ENCODE measurements around the gene KCTD13. TPM values are rescaled to one million over a fixed set of nuclear protein-coding genes. Genes with fewer than 3 reads are reported as not detected.

Gene KCTD13
- total and polyA plus RNA-seq, 4 donors, result 2.7 to 13.1 (median 3.7) TPM

DNA sequence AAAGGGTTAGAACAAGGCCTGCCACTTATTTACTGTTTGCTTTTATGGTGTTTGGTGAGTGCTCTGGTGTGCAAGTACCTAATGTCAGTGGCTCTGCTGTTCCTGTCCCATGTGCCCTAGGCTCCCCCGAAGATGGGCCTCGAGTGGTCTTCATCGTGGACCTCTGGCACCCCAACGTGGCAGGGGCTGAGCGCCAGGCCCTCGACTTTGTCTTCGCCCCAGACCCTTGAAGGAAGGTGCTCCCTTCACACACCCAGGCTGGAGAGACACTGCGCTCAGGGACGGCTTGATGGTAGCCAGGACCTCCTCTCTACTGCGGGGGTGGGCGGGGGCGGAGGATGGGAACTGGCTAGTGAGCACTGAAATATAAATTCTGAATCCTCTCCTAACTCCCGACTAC lies 20.4 kb downstream of the KCTD13 start:
- TF ChIP-seq FOXA2 (IDR thresholded peaks at IDR 0.05) (no peak), HNF4A (conservative IDR thresholded peaks at IDR 0.05) (no peak), RXRA (IDR thresholded peaks at IDR 0.05) (no peak), HNF4G (IDR thresholded peaks at IDR 0.05) (no peak), NR2F2 (IDR thresholded peaks at IDR 0.05) (no peak)
- TF ChIP-seq, protein P1, sequence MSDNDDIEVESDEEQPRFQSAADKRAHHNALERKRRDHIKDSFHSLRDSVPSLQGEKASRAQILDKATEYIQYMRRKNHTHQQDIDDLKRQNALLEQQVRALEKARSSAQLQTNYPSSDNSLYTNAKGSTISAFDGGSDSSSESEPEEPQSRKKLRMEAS (IDR thresholded peaks at IDR 0.05), result no peak
- TF ChIP-seq, protein P2, sequence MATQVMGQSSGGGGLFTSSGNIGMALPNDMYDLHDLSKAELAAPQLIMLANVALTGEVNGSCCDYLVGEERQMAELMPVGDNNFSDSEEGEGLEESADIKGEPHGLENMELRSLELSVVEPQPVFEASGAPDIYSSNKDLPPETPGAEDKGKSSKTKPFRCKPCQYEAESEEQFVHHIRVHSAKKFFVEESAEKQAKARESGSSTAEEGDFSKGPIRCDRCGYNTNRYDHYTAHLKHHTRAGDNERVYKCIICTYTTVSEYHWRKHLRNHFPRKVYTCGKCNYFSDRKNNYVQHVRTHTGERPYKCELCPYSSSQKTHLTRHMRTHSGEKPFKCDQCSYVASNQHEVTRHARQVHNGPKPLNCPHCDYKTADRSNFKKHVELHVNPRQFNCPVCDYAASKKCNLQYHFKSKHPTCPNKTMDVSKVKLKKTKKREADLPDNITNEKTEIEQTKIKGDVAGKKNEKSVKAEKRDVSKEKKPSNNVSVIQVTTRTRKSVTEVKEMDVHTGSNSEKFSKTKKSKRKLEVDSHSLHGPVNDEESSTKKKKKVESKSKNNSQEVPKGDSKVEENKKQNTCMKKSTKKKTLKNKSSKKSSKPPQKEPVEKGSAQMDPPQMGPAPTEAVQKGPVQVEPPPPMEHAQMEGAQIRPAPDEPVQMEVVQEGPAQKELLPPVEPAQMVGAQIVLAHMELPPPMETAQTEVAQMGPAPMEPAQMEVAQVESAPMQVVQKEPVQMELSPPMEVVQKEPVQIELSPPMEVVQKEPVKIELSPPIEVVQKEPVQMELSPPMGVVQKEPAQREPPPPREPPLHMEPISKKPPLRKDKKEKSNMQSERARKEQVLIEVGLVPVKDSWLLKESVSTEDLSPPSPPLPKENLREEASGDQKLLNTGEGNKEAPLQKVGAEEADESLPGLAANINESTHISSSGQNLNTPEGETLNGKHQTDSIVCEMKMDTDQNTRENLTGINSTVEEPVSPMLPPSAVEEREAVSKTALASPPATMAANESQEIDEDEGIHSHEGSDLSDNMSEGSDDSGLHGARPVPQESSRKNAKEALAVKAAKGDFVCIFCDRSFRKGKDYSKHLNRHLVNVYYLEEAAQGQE (IDR thresholded peaks at IDR 0.05), result no peak

GRCh38 chr16:29904947-29905346 lies 21.1 kb downstream of the KCTD13 start:
- no peak for DNase-seq (ENCODE audit: low spot score)
- no peak overlapping the region for H3K9ac ChIP-seq (ENCODE audit: low read depth in 1 of 2, low read length in 2 of 2)
- H3K9me3 ChIP-seq (ENCODE audit: control insufficient read depth in 4 of 4, low read length in 3 of 4), result no peaks in the 10 kb centered on the region
- no peak overlapping the region for H3K27ac ChIP-seq (ENCODE audit: low read depth in 1 of 2, low read length in 2 of 2)
- TF ChIP-seq RXRA (IDR thresholded peaks at IDR 0.05) (no peak), HNF4A (conservative IDR thresholded peaks at IDR 0.05) (no peak), GABPA (IDR thresholded peaks at IDR 0.05 in 1 of 2, conservative IDR thresholded peaks at IDR 0.05 in 1 of 2) (no peak), FOXA1 (IDR thresholded peaks at IDR 0.05) (no peak), SP1 (IDR thresholded peaks at IDR 0.05) (no peak), TAF1 (conservative IDR thresholded peaks at IDR 0.05) (no peak), CTCF (IDR thresholded peaks at IDR 0.05; ENCODE audit: low read depth, low read length, missing input control) (no peak), RAD21 (IDR thresholded peaks at IDR 0.05) (no peak), EGR1 (IDR thresholded peaks at IDR 0.05; ENCODE audit: low read depth in 2 of 2) (no peak), JUND (IDR thresholded peaks at IDR 0.05) (no peak)
- TF ChIP-seq, protein P3, sequence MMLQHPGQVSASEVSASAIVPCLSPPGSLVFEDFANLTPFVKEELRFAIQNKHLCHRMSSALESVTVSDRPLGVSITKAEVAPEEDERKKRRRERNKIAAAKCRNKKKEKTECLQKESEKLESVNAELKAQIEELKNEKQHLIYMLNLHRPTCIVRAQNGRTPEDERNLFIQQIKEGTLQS (IDR thresholded peaks at IDR 0.05), result no peak
- TF ChIP-seq, protein P1 (IDR thresholded peaks at IDR 0.05), result no peak
- no peak overlapping the region for H3K4me3 ChIP-seq (ENCODE audit: low read depth in 1 of 3, low read length in 3 of 3)
- 94% methylated on average over 7 of the region's 7 CpGs for WGBS
- H3K27me3 ChIP-seq (ENCODE audit: control insufficient read depth in 4 of 4, insufficient read depth in 4 of 4, low read length in 3 of 4), result no peaks in the 10 kb centered on the region
- H3K36me3 ChIP-seq (ENCODE audit: control insufficient read depth in 4 of 4, insufficient read depth in 3 of 4, low read depth in 1 of 4, low read length in 3 of 4), result peaks cover 0 to 2% (median 0%) of the 10 kb centered on the region in 4 donors
- H3K4me1 ChIP-seq (ENCODE audit: control insufficient read depth in 4 of 4, insufficient read depth in 4 of 4, low read length in 3 of 4), result peaks cover 0 to 7% (median 3%) of the 10 kb centered on the region in 4 donors

More for the DNA sequence above, 20.4 kb downstream of the KCTD13 start:
- peaks cover 0 to 2% (median 0%) of the 10 kb centered on the region in 4 donors for H3K4me1 ChIP-seq (ENCODE audit: control insufficient read depth in 4 of 4, insufficient read depth in 4 of 4, low read length in 3 of 4)
- no peaks in the 10 kb centered on the region for H3K9me3 ChIP-seq (ENCODE audit: control insufficient read depth in 4 of 4, low read length in 3 of 4)
- no peak overlapping the region for H3K27ac ChIP-seq (ENCODE audit: low read depth in 1 of 2, low read length in 2 of 2)
- H3K4me3 ChIP-seq (ENCODE audit: low read depth in 1 of 3, low read length in 3 of 3), result no peak overlapping the region
- no peak overlapping the region for H3K9ac ChIP-seq (ENCODE audit: low read depth in 1 of 2, low read length in 2 of 2)
- 88% methylated on average over 13 of the region's 13 CpGs for WGBS
- H3K36me3 ChIP-seq (ENCODE audit: control insufficient read depth in 4 of 4, insufficient read depth in 3 of 4, low read depth in 1 of 4, low read length in 3 of 4), result peaks cover 0 to 2% (median 0%) of the 10 kb centered on the region in 4 donors
- no peak for DNase-seq (ENCODE audit: low spot score)
- no peaks in the 10 kb centered on the region for H3K27me3 ChIP-seq (ENCODE audit: control insufficient read depth in 4 of 4, insufficient read depth in 4 of 4, low read length in 3 of 4)
